Raji (cell line): Measurements from ENCODE around the gene LCOR.

Experiments used
- POLR2A ChIP-seq: IDR thresholded peaks from 2 replicates; pipeline ENCODE4 v1.6.1; 2011; ENCODE audit warnings: low read depth, low read length, control low read depth; ENCODE audit not compliant: insufficient read depth

Gene LCOR

DNA sequence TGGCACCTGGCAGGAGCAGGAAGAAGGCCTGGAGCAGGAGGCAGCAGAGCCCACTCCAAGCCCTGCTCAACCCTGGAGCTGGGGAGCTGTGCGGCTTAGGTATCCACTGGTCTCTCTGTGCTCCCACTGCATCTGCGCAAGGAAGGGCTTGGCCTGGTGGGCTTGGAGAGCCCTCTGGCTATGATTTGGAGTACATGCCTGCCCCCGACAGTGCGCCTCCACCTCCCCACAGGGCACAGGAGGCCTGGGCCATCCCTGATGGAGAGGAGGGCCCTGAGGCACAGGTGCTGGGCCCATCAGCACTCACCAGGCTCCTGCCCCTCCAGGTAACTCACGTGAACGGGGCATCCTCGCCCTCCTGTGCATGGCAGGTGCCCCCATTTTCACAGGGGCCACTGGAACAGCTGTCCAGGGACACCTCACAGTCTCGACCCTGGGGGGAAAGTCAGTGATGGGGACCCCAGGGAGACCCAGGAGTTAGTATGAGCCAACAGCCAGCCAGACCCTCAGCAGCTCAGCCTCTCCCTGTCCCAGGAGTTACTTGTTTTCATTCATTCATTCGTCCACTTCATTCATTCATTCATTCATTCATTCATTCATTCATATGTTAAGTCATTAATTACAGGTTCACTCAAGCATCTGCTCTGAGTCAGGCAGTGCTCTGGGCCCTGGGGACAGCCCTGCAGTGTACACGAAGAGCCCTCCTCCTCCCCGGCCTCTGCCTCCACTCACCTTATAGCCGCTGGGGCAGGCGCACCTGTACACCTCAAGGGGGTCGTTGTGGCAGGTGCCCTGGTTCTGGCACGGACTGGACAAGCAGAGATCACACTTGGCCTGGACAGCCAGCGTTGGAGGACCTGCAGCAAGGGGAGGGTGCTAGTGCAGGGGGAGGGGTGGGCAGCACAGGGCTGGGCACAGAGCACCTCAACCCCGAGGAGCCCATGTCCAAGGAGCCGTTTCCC lies 186.4 kb downstream of the LCOR start:
- TF ChIP-seq POLR2A: no peak

DNA sequence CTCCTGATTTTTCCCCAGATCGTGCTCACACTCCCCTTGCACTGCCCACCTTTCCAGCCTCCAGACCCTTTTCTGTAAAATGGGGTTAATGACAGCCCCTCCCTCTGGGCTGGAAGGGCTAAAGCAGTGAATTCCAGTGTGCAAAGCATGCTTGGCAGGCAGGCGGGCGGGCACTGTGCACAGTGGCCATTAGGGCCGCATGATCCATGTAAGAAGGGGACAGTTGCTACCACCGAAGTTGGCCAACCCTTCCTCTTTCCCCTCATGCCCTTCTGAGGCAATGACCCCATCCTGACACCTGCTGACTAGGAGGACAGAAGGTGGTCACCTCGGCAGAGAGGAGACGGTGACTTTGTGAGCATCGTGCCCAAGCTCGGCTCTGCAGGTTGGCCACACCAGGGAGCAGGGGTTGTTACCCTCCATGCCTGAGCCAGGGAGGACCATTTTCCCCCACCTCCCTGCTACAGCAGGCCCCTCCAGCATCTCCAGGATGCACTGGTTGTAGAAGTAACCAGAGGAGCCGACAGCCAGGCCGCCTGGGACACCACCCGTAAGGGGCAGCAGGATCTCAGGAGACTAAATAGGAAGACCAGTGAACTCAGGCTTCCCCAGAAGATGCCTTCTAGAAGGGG lies 187.2 kb downstream of the LCOR start:
- no peak for TF ChIP-seq POLR2A

DNA sequence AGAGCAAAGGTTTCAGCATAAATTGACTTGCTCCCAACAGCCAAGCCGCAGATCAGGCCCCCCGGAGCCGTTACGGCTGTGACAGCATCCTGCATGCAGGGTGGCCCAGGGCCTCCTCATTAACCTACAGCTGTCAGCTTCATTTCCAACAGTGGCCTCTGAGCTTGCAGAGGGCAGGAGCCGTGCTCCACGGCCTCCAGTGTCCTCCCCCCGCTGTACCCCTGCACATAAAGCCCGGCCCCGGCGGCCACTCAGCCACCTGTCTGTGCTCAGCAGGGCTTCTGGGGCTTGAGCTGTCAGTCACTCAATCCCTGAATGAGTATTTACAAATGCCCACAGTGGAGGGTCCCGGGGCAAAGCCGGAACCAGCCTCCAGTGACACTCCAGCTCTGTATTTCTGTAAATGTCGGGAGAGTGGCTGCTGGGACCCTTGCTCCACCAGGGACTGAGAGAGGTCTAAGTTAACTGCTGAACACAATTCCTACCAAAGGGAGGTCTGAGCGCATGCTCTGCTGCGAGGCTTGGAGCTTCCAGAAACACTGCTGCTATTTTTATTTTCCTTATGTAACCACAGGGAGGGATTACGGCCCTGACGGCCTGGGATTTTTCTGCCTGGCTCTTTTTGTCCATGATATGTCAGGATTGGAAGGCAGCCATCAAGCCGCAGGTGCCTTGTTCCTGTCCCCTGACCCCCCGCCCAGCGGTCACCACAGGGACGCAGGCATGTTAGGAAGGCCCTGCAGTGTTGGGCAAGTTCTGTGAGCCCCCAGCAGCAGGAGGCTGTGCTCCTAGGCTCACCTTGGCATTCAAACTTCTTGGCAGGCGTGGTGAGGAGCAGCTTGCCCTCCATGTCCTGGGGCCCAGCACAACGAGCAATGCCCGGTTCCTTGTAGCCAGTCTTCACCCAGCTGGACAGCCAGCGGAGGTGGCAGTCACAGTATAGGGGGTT lies 188.6 kb downstream of the LCOR start:
- no peak for TF ChIP-seq POLR2A

DNA sequence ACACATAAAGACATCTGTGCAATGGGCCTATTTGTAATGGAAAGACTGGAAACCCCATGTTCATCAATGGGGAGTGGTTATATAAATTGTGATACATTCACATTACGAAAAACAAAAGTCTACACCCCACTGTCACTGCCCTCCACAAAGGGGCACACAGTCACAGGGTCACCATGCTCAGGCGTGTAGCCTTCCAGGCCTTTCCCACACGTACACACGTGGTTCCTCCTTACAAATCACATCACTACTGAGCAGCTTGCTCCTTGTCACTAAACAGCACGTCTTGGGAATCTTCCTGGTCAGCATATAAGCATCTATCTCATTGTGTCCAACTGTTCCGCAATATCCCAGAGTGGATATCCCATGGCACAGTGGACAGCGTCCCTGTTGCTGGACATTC lies 190.5 kb downstream of the LCOR start:
- no peak for TF ChIP-seq POLR2A

DNA sequence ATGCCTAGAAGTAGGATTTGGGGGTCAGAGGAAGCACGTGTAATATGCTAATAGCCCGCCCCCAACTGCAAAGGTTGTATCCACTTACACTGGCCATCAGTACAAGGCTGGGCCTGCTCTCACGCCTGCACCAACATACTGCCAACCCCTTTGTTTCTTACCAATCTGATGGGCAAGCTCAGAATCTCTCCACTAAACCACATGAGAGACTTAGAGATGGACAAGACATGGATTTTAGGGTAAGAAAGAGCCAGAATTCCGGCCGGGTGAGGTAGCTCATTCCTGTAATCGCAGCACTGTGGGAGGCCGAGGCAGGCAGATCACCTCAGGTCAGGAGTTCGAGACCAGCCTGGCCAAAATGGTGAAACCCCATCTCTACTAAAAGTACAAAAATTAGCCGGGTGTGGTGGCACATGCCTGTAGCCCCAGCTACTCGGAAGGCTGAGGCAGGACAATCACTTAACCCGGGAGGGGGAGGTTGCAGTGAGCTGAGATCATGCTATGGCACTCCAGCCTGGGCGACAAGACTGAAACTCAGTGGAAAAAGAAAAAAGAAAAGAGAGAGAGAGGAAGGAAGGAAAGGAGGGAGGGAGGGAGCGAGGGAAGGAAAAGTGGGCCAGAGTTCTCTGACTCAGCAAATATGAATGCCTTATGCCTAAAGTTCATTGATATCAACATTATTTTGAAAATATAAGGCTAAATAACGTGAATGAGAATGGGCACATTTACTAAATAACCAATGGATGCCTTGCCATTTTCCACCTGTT lies 191.5 kb downstream of the LCOR start:
- no peak for TF ChIP-seq POLR2A

DNA sequence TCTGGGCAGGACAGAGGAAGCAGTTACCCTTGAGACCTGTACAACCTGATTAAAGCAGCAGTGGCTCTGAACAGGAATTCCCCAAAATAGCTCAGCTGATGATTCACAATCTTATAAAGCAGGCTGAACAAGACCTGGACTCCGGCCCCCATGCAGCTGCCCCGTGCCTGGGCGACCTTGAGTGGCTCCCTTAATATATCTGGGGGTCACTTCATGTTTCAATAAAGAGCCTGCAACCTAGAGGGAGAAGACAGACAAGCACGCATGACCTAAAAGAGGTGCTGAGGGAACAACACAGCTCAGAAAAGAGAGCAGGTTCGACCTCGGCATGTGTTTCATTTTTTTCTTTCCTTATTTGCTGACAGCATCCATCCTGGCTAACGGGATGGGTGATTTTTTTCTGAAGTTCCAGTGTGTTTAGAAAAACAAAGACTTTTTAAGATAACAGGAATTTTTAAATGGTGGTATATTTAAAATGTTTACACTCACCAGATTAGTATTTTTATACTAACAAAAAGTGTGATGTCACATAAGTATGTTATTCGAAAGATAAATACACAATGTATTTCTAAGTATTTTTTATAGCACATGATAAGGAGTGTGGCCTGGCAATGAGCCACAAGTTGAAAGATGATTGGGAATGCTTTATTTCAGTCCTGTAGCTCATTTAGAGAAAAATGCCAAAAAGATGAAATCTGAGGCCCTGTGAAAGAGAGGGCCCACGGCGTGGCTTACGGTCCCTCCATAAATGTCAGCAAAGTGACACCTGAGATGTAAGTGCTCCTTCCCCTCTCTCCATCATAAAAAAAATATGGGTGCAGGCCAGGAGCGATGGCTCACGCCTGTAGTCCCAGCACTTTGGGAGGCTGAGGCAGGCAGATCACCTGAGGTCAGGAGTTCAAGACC lies 192.3 kb downstream of the LCOR start:
- no peak for TF ChIP-seq POLR2A

DNA sequence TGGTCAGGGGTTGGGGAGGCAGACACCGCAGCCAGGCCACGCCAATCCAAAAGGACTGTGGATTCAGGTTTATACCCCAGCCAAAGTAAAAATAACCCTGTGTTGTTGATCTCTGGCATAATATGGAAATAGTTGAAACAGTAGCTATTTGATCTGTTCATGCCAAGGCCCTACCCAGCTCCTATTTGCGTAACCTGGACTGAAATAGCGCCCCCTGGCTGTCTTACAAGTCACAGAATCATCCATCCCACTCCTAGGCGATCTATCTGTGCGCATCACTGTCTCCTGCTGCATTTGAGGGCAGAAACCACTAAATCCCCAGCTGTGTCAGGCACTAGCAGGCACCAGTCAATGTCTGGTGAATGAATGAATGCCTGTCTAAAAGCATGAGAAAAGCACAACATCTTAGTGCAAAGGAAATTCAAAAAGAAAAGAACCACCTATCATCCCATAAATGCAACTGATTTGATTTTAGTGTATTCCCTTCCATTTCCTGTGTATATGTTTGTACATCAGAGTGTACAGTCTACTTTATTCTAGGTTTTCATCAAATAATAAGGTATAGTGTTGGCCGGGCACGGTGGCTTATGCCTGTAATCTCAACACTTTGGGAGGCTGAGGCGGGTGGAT lies 193.6 kb downstream of the LCOR start:
- no peak for TF ChIP-seq POLR2A

DNA sequence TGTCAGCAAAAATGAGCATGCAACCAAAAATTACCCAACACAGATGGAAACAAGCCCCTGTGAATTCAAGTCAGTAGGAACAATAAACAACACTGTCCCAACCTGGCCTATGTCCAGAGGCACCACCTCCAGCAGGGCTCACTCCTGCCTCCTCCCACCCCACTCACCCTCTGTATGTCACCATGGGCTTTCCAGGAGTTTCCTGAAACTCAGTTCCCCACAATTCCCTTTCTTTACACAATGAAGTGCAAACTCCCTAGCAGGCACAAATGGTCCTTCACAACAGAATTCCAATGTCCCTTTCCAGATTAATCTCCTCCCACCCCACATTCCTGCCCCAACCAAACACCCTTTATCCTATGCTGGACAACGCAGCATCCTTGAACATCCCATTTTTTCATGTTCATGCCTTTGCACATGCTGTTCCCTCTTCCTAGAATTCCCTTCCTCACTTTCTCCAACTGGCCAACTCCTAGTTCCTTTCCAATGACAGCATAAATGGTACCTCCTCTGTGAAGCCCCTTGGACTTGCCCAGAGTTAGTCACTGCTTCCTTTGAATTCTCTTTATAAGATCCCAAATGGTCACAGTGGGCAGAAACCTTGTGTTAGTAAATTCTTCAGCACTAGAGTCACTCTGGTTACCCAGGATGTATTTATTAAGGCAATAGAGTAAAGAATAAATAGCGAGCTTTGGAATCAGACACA lies 196.2 kb downstream of the LCOR start:
- no peak for TF ChIP-seq POLR2A

DNA sequence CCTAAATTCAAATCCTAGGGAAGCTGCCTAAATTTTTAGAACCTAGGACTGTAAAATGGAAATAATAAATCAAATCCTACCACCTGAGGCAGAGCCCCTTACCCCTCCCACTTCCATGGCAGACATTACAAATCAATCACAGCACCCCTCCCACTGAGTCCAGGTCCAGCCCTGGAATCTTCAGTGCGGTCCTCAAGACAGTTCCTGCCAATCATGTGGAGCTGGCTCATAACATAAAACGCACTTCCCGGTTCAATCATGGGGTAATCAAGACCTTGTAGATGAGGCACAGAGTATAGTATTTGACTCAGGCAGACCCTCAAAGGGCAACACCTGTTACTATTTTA lies 196.7 kb downstream of the LCOR start:
- TF ChIP-seq POLR2A: no peak

DNA sequence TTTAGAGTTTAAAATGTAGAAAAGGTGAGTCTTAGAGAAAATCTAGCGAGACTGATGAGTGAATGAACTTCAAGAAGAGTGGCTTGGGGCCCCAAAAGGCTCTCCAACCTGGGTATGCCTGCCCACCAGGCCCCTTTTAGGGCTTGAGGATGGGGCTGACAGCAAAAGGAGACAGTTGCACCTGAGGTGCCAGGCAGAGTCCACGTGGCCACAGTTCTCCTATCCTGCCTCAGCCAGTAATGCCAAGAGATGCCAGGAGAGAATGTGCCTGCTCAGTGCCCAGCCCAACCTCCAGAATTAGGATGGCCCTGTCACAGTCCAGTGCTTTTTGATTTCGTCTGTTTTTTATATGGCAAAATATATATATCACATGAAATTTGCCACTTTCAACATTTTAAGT lies 197.2 kb downstream of the LCOR start:
- TF ChIP-seq POLR2A: no peak

DNA sequence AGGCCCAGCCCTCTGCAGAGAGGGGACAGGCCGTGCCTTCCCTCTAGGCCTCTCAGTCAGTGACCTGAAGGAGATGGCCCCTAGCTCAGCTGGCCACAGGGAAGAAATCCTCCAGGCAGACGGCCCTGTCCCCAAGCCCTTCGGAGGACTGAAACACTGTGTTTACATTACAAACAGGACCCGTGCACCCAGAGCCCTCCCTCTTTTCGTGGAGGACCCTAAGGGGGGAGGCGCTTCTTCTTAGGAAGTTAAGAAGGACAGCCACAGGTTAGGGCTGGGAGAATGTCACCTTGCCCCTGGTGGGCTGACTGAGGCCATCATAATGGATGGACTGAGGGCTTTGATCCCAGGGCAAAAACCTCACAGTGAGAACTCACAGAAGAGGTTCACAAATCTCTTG lies 198.8 kb downstream of the LCOR start:
- TF ChIP-seq POLR2A: no peak

DNA sequence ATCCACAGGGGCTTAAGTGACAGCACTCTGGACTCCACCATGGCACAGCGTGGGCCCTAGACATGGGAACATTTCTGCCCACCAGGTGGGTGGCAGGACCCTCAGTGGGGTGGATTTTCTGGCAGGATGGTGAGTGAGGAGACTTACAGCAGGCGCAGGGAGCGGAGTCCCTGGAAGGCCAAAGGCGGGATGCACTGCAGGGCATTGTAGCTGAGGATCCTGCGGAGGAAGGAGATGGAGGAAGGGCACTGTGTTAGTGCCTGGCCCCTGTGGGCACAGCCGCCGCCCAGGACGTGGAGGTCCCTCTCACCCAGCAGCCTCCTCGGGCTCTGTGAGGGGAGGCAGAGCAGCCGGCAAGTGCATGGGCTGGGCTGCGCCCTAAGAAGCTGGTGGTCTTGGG lies 199.4 kb downstream of the LCOR start:
- TF ChIP-seq POLR2A: no peak

DNA sequence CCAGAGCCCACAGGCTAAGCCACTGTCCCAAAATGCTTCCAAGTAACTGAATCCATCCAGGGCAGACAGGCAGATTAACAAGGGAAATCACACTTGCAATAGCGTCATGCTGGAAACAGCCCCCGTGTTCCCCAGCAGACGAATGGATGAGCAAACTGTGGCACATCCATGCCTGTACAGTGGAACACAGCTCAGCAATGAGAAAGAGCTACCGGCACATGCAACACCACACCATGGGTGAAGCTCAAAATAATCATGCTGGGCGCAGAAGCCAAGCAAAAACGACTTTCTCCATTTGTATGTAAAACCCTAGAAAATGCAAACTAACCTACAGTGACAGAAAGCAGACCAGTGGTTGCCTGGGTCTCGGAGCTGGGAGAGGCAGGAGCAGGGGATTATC lies 200.5 kb downstream of the LCOR start:
- no peak for TF ChIP-seq POLR2A
